Uterus (tissue), 4 donors: ENCODE measurements around the gene TOR4A. TPM values are rescaled to one million over a fixed set of nuclear protein-coding genes. Genes with fewer than 3 reads are reported as not detected.
"Not testable (repeated sequence)": the region's sequence is repeated elsewhere in the genome, so short reads cannot be mapped to it uniquely, and the experiment has no call there.

ENCODE experiments used
- DNase-seq, 2 donors: peaks; one replicate each; pipeline ENCODE4 v3.0.0-alpha.2; 2019 to 2020
- H3K27ac ChIP-seq, 2 donors: fragments of 200-600 bp; sonication (generic); 1 replicate in 1 of 2; 2 replicates in 1 of 2; pipeline ENCODE4 v1.5.1; 2016 to 2018
- H3K27me3 ChIP-seq, 2 donors: fragments of 200-600 bp; sonication (generic); one replicate each; pipeline ENCODE4 v1.5.1; 2018 to 2019; ENCODE audit warnings: control low read depth in 1 of 2
- H3K36me3 ChIP-seq, 2 donors: fragments of 200-600 bp; sonication (generic); one replicate each; pipeline ENCODE4 v1.5.1; 2019; ENCODE audit warnings: control low read depth in 1 of 2
- H3K4me1 ChIP-seq, 2 donors: fragments of 200-600 bp; sonication (generic); one replicate each; pipeline ENCODE4 v1.5.1; 2018 to 2019; ENCODE audit warnings: control low read depth in 1 of 2
- H3K4me3 ChIP-seq, 2 donors: fragments of 200-600 bp; sonication (generic); 1 replicate in 1 of 2; 2 replicates in 1 of 2; pipeline ENCODE4 v1.5.1; 2018 to 2019; ENCODE audit warnings: mild to moderate bottlenecking in 1 of 2
- H3K9me3 ChIP-seq, 2 donors: fragments of 200-600 bp; sonication (generic); one replicate each; pipeline ENCODE4 v1.5.1; 2019; ENCODE audit warnings: control low read depth in 1 of 2
- POLR2A ChIP-seq, 2 donors: fragments of 450-650 bp; IDR thresholded peaks; one replicate each; pipeline ENCODE4 v1.6.1; 2016; ENCODE audit warnings: antibody characterized with exemption in 2 of 2, mild to moderate bottlenecking in 1 of 2, moderate library complexity in 1 of 2
- intact Hi-C: fragments of 100-400 bp; cut with DNase I; formaldehyde crosslinking; loops from one replicate; pipeline ENCODE4 v1.15.1; 2023; ENCODE audit warnings: low total_unique reads
- total RNA-seq, 4 donors: library from RNA; depleted of rRNA in 3 of 4; stranded (reverse); fragments of >200 nt in 3 of 4; gene quantifications; one replicate each; pipeline versions ENCODE4 v1.1.0 to v1.2.4, GENCODE V29; 2014 to 2023
- TF ChIP-seq, protein P1 (sequence below), 4 experiments: fragments of 200-600 bp in 2 of 4; fragments of 450-650 bp in 2 of 4; sonication (generic) in 2 of 4; IDR thresholded peaks; one replicate each; pipeline ENCODE4 v1.5.1; 2016 to 2019; ENCODE audit warnings: antibody characterized with exemption in 4 of 4, mild to moderate bottlenecking in 2 of 4, moderate library complexity in 1 of 4
- donor health status: DM: yes; HTN: yes; CAD: no.

TOR4A gene
- total RNA-seq, 4 donors from 2014 or later: 2.6 to 12.7 (median 11.5) TPM

DNA sequence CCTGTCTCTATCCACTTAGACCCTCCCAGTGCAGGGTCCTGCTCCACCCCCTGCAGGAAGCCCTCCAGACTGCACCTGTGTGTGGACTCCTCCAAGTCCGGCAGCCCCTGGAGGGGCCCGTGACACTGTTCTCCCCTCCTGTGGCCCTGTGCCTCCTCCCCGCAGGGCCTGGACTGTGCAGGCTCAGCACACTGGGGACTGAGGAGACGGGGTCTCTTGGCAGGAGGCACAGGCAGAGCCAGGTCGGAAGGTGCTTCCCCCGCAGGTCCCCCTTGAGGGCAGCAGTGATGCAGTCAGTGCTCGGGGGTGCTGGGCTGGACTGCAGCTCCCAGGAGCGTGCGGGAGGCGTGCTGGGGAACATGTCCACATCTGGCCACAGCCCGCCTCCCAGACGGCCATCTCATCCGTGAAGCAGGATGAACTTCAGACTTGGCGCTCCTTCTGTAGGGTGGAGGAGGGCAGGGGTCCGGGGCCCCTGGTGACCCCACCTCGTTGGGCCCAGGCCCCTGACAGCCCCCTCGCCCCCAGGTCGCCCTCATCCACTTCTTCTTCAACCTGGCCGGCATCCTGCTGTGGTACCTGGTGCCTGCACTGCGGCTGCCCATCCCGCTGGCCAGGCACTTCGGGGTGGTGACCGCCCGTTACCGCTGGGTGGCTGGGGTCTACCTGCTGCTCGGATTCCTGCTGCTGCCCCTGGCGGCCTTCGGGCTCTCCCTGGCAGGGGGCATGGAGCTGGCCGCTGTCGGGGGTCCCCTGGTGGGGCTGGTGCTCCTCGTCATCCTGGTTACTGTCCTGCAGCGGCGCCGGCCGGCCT, 41.9 kb upstream of the TOR4A start:
- intact Hi-C loops: no loop called here
- Histone ChIP-seq H3K4me3 (peak overlapping the region in 1 of 2 donors; percentile 17), H3K36me3 (no peaks in the 10 kb centered on the region), H3K4me1 (peaks cover 0 to 9% of the 10 kb centered on the region in 2 donors), H3K27me3 (peaks cover 0 to 4% of the 10 kb centered on the region in 2 donors), H3K27ac (peak overlapping the region in 1 of 2 donors; percentile 22), H3K9me3 (no peaks in the 10 kb centered on the region)
- TF ChIP-seq, protein P1, sequence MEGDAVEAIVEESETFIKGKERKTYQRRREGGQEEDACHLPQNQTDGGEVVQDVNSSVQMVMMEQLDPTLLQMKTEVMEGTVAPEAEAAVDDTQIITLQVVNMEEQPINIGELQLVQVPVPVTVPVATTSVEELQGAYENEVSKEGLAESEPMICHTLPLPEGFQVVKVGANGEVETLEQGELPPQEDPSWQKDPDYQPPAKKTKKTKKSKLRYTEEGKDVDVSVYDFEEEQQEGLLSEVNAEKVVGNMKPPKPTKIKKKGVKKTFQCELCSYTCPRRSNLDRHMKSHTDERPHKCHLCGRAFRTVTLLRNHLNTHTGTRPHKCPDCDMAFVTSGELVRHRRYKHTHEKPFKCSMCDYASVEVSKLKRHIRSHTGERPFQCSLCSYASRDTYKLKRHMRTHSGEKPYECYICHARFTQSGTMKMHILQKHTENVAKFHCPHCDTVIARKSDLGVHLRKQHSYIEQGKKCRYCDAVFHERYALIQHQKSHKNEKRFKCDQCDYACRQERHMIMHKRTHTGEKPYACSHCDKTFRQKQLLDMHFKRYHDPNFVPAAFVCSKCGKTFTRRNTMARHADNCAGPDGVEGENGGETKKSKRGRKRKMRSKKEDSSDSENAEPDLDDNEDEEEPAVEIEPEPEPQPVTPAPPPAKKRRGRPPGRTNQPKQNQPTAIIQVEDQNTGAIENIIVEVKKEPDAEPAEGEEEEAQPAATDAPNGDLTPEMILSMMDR (IDR thresholded peaks at IDR 0.05): no peak
- no peak for TF ChIP-seq POLR2A (IDR thresholded peaks at IDR 0.05)
- no peak for DNase-seq

DNA sequence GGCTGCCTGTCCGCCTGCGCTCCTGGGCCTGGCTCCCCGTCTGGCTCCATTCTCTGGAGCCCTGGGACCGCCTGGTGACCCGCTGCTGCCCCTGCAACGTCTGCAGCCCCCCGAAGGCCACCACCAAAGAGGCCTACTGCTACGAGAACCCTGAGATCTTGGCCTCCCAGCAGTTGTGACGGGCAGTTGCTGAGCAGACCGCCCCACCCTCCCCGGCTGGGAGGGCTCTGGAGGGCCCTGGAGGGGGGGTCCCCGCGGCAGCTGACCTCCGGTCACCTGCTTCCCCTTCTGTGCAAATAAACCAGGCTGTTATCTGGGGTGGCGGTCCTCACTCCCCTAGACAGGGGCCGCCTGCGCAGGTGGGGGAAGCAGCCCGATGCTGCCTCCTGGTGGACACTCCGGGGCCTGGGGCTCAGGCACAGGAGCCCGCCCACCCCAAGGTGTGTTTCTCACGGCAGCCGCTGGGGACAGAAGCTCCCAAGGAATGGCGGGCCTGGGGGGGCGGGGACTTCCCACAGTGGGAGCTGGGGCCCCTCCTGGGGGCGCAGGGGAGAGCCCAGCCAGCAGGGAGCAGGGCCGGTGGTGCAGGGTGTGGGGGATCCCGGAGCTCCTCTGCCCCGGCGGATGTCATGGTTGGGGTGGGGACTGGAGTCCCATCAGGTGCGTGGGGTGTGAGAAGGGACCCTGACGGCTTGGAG, 41.1 kb upstream of the TOR4A start:
- Histone ChIP-seq H3K36me3 (no peaks in the 10 kb centered on the region), H3K4me3 (peak overlapping the region in 1 of 2 donors; percentile 17), H3K9me3 (no peaks in the 10 kb centered on the region), H3K27ac (peak overlapping the region in 1 of 2 donors; percentile 44), H3K4me1 (peaks cover 0 to 9% of the 10 kb centered on the region in 2 donors), H3K27me3 (peaks cover 0 to 4% of the 10 kb centered on the region in 2 donors)
- no peak for TF ChIP-seq POLR2A (IDR thresholded peaks at IDR 0.05)
- TF ChIP-seq, protein P1 (IDR thresholded peaks at IDR 0.05): peak; percentile 95 to 100 (median 97)
- intact Hi-C loops: no loop called here
- peak; percentile 88 to 89 for DNase-seq

DNA sequence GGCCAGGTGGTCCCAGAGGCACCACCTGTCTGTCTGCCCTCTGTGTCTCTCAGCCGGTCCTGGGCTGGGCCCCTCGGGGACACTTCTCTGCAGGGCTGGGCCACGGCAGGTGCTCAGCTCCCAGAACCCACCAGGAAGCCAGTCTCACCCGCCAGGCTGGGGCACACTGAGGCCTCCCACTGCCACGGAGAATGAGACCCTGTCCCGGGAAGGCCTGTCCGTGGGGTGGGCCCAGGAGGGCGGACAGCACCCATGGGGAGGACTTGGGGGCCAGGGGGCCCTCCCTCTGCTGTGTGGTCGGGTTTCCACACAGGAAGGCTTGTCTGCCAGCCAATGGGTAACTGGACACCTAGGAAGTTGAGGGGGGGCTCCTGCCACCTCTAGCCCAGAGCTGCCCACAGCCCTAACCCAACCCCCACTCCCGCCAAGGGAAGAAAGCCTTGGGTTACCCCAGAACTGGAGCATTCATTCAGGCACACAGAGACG, 40.5 kb upstream of the TOR4A start:
- intact Hi-C loops: no loop called here
- H3K4me1 ChIP-seq: peaks cover 0 to 9% of the 10 kb centered on the region in 2 donors
- TF ChIP-seq POLR2A (IDR thresholded peaks at IDR 0.05): no peak
- TF ChIP-seq, protein P1 (IDR thresholded peaks at IDR 0.05): no peak
- no peaks in the 10 kb centered on the region for H3K36me3 ChIP-seq
- no peak overlapping the region for H3K4me3 ChIP-seq
- no peak for DNase-seq
- H3K9me3 ChIP-seq: no peaks in the 10 kb centered on the region
- H3K27ac ChIP-seq: peak overlapping the region in 1 of 2 donors; percentile 44
- H3K27me3 ChIP-seq: peaks cover 0 to 4% of the 10 kb centered on the region in 2 donors

DNA sequence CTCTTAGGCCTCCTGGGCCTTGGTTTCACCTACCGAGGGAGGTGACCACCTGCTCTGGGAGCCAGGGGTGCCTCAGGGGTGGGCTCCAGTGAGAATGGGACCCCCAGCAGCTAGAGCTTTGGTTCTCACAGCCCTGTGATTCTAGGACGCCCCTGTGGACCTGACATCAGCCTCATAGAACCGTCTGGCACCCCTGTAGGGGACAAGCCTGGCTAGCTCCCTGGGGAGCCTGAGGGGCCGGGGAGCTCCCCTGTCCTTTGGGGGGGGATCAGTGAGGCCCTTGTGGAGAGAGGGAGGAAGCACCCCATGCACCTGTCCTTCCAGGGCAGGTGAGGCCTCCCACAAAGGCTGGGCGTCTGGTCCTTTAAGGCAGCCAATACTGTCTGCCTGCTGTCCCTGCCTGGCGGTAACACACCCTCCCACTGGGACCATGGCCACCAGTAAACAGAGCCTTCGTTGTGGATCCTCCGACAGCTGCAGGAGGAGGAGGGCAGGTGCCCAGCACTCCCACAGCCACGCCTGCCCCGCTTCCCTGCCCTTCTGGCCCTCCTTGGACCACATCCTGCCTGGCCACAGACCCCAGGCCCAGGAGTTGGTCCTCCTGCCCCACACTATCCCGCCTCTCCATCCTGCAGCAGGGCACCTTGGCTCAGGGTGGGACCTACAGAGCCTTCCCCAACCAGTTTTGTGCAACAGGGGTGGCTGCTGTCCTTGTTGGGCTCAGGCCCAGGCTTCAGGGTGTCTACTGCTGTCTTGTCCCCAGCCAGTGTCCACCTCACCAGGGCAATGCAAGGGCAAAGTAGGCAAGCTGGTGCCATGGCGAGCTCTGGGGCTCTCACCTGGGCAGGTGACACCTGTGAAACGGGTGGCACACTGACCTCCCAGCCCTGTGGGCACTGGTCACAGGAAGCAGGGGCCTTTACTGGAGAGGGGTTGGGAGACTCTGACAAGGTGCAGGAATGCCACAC, 39.5 kb upstream of the TOR4A start:
- intact Hi-C loops: no loop called here

DNA sequence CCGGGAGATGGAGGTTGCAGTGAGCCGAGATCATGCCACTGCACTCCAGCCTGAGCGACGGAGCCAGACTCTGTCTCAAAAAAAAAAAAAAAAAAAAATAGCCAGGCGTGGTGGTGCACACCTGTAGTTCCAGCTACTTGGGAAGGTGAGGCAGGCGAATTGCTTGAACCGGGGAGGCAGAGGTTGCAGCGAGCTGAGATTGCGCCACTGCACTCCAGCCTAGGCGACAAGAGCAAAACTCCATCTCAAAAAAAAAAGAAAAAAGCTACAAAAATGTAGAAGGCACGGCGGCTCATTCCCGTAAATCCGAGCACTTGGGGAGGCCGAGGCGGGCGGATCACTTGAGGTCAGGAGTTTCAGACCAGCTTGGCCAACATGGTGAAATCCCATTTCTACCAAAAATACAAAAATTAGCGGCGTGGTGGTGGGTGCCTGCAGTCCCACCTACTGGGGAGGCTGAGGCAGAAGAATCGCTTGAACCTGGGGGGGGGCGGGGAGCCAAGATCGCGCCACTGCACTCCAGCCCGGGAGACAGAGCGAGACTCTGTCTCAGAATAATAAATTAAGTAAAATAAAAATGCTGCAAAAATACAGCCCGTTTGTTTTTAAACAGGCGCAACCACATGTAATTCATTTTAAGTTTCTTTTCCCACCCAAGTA, 37.9 kb upstream of the TOR4A start:
- H3K9me3 ChIP-seq, H3K27me3 ChIP-seq, H3K4me1 ChIP-seq, H3K36me3 ChIP-seq, intact Hi-C loops, DNase-seq: not testable (repeated sequence)
- H3K4me3 ChIP-seq: peak overlapping the region; percentile 56 to 70
- H3K27ac ChIP-seq: peak overlapping the region; percentile 76 to 93

More for the DNA sequence above, 39.5 kb upstream of the TOR4A start:
- peaks cover 0 to under 1% of the 10 kb centered on the region in 2 donors for H3K27me3 ChIP-seq
- no peak overlapping the region for H3K4me3 ChIP-seq
- peaks cover 5 to 9% of the 10 kb centered on the region in 2 donors for H3K4me1 ChIP-seq
- H3K27ac ChIP-seq: no peak overlapping the region
- TF ChIP-seq POLR2A (IDR thresholded peaks at IDR 0.05): no peak
- TF ChIP-seq, protein P1 (IDR thresholded peaks at IDR 0.05): no peak
- H3K9me3 ChIP-seq: no peaks in the 10 kb centered on the region
- H3K36me3 ChIP-seq: no peaks in the 10 kb centered on the region
- no peak for DNase-seq
